ENCODE results near the gene EMP3.

The EMP3 gene

DNA sequence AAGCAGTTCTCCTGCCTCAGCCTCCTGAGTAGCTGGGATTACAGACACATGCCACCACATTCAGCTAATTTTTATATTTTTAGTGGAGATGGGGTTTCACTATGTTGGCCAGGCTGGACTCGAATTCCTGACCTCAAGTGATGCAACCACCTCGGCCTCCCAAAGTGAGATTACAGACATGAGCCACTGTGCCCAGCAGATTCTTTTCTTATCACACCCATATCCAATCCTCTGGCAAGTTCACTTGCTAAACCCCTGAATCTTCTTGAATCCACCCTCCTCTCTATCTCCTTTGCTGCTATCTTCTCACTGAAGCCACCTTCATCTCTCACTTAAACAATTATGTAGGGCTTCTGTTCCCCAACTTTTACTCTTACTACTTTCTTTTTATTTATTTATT is 20.8 kb downstream of the EMP3 start:
- Mint-ChIP-seq H3K27me3 (no peaks in the 10 kb centered on the region), H3K4me3 (no peak overlapping the region), H3K27ac (no peak overlapping the region), H3K4me1 (ENCODE audit: low read depth) (peaks cover 13% of the 10 kb centered on the region), H3K9me3 (no peaks in the 10 kb centered on the region), H3K36me3 (ENCODE audit: low read depth) (peaks cover 6% of the 10 kb centered on the region)
- intact Hi-C loops (cut with micrococcal nuclease), result no loop called here

DNA sequence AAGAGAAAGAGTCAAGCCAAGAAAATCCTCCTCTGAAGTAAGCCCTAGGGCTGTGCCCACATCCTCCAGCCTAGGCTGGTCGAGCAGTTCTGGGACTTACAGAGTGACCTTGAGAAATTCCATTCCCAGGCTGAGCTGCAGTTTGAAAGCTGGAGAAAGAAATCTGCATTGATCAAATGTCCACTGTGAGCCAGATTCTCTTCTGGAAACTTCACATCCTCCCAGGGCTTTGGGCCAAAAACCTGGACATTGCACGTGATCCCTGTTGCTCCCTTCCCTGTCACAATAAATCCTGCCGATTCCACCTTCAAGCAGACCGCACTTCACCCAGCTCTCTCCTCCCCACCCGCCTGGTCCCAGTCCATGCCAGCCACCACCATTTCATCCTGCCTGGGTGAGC is 22.7 kb downstream of the EMP3 start:
- no peak overlapping the region for H3K4me3 Mint-ChIP-seq
- peaks cover 6% of the 10 kb centered on the region for H3K36me3 Mint-ChIP-seq (ENCODE audit: low read depth)
- no peaks in the 10 kb centered on the region for H3K27me3 Mint-ChIP-seq
- H3K4me1 Mint-ChIP-seq (ENCODE audit: low read depth), result peaks cover 14% of the 10 kb centered on the region
- no peaks in the 10 kb centered on the region for H3K9me3 Mint-ChIP-seq
- intact Hi-C loops (cut with micrococcal nuclease), result no loop called here
- no peak overlapping the region for H3K27ac Mint-ChIP-seq

DNA sequence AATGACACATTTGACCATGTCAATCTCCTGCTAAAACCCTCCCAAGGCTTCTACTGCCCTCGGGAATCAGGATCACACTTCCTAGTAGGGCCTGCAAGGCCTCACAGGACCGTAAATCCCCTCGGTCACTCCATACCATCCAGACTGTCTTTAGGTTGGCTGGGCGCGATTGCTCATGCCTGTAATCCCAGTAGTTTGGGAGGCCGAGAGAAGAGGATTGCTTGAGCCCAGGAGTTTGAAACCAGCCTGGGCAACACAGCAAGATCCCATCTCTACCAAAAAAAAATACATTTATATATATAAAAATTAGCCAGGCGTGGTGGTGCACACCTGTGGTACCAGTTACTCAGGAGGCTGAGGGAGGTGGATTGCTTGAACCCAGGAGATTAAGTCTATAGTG is 23.4 kb downstream of the EMP3 start:
- H3K27me3 Mint-ChIP-seq, result no peaks in the 10 kb centered on the region
- H3K27ac Mint-ChIP-seq, result no peak overlapping the region
- intact Hi-C loops (cut with micrococcal nuclease), result no loop called here
- H3K9me3 Mint-ChIP-seq, result no peaks in the 10 kb centered on the region
- no peak overlapping the region for H3K4me3 Mint-ChIP-seq
- peaks cover 6% of the 10 kb centered on the region for H3K36me3 Mint-ChIP-seq (ENCODE audit: low read depth)
- H3K4me1 Mint-ChIP-seq (ENCODE audit: low read depth), result peaks cover 8% of the 10 kb centered on the region

DNA sequence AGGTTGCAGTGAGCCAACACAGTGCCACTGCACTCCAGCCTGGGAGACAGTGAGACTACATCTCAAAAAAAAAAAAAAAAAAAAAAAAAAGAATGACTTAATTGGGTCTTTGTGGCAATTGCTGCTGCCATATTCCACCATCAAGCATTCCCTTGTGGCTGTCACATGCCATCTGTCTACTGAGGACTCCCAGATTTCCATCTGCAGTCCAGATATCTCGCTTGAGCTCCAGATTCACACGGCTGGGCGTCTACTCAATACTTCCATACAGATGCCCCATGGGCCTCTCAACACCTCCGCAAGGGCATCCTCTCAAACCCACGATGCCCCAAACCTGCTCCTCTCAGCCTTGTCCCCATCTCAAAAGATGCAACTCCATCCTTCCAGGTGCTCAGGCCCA is 25.5 kb downstream of the EMP3 start:
- no peak overlapping the region for H3K4me3 Mint-ChIP-seq
- H3K36me3 Mint-ChIP-seq (ENCODE audit: low read depth), result peaks cover 6% of the 10 kb centered on the region
- H3K27me3 Mint-ChIP-seq, result no peaks in the 10 kb centered on the region
- no peak overlapping the region for H3K27ac Mint-ChIP-seq
- H3K4me1 Mint-ChIP-seq (ENCODE audit: low read depth), result peaks cover 8% of the 10 kb centered on the region
- intact Hi-C loops (cut with micrococcal nuclease), result loop anchor here (5.0 kb wide), 1 partner anchor 231 kb away; no protein-coding TSS in a partner anchor
- no peaks in the 10 kb centered on the region for H3K9me3 Mint-ChIP-seq

DNA sequence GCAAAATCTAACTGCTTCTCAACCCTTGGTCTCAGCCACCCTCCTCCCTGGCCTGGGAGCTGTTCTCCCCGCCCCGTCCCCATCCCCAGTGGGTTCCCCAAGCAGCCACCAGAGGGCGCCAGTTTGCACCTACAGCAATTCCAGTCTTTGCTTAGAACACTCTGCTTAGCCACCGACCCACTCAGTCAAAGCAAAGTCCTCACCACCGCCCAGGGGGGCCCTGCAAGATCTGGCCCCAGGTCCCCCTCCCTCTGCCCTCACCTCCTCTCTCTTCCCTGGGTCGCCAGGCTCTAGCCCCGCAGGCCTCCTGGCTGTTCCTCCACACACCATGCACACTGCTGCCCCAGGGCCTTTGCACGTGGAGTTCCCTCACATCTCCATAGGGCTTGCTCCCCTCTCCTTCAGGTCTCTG is 26.0 kb downstream of the EMP3 start:
- Mint-ChIP-seq H3K27ac (no peak overlapping the region), H3K36me3 (ENCODE audit: low read depth) (peaks cover 6% of the 10 kb centered on the region), H3K4me3 (no peak overlapping the region), H3K27me3 (no peaks in the 10 kb centered on the region), H3K9me3 (no peaks in the 10 kb centered on the region), H3K4me1 (ENCODE audit: low read depth) (peaks cover 8% of the 10 kb centered on the region)
- intact Hi-C loops (cut with micrococcal nuclease), result loop anchor here (5.0 kb wide), 1 partner anchor 231 kb away; no protein-coding TSS in a partner anchor

DNA sequence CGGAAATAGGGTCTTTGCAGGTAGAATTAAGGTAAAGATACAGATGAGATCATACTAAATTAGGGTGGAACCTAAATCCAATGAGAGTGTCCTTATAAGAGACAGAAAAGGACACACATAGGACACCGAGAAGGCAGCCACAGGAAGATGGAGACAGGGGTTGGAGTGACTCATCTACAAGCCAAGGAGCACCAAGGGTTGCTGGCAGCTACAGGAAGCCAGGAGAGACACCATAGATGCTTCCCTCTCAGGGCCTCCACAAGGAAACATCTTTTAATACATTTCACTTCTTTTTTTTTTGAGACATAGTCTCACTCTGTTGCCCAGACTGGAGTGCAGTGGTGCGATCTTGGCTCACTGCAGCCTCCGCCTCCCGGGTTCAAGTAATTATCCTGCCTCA is 28.3 kb downstream of the EMP3 start:
- Mint-ChIP-seq H3K4me3 (no peak overlapping the region), H3K27me3 (no peaks in the 10 kb centered on the region), H3K9me3 (no peaks in the 10 kb centered on the region), H3K4me1 (ENCODE audit: low read depth) (peaks cover 8% of the 10 kb centered on the region), H3K36me3 (ENCODE audit: low read depth) (peaks cover 6% of the 10 kb centered on the region), H3K27ac (no peak overlapping the region)
- intact Hi-C loops (cut with micrococcal nuclease), result loop anchor here (5.0 kb wide), 1 partner anchor 229 kb away; no protein-coding TSS in a partner anchor

DNA sequence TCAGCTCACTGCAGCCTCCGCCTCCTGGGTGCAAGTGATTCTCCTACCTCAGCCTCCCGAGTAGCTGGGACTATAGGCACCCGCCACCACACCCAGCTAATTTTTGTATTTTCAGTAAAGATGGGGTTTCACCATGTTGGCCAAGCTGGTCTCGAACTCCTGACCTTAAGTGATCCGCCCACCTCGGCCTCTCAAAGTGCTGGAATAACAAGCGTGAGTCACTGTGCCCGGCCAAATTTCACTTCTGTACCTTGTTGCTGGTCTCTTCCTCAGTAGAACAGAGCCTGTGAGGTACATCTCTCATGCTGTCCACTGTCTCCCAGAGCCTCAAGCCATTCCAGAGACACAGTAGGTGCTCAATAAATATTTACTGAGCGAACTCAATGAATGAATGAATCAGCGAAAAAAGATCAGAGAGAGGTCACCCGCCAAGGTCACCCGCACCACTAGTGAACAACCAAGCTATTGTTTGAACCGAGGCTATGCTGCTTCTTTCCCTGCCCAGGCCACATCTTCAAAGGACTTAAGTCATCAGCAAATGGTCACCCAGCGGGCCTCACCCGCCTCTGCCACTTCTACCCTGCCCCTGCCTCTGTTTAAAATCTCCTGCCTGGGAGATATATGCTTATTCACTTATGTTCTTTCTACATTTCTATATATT is 29.1 kb downstream of the EMP3 start:
- peaks cover 12% of the 10 kb centered on the region for H3K36me3 Mint-ChIP-seq (ENCODE audit: low read depth)

DNA sequence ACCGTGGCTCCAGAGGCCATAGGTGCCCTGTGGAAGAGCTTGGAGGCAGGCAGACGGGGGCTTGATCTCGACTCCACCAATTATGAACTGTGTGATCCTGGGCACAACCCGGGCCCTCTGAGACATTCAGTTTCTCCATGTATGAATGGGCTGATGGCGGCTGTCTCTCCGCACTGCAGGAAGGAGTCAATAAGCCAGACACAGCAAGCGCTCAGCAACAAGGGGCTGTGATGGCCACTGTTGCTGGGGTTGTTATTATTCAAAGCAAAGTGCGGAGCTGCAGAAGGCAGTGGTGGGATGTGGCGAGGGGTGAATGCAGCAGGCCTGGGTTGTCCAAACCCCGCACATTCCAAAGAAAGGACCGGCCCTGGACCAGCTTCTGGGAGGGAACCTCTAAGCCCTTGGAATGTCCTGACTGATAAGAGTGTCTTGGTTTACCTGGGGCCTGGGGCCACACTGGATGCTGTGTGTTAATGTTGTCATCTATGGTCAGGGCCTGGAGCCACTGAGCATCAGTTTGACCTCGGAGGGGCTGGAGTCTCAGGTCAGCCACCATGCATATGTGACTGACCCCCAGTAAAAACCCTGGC is 30.1 kb downstream of the EMP3 start:
- H3K9me3 Mint-ChIP-seq, result no peaks in the 10 kb centered on the region
- H3K4me1 Mint-ChIP-seq (ENCODE audit: low read depth), result peaks cover 8% of the 10 kb centered on the region
- H3K36me3 Mint-ChIP-seq (ENCODE audit: low read depth), result peaks cover 17% of the 10 kb centered on the region
- intact Hi-C loops (cut with micrococcal nuclease), result no loop called here
- H3K4me3 Mint-ChIP-seq, result no peak overlapping the region
- no peak overlapping the region for H3K27ac Mint-ChIP-seq
- H3K27me3 Mint-ChIP-seq, result no peaks in the 10 kb centered on the region

More for the DNA sequence above, 29.1 kb downstream of the EMP3 start:
- H3K27ac Mint-ChIP-seq, result no peak overlapping the region
- no peak overlapping the region for H3K4me3 Mint-ChIP-seq
- H3K4me1 Mint-ChIP-seq (ENCODE audit: low read depth), result peaks cover 8% of the 10 kb centered on the region
- H3K27me3 Mint-ChIP-seq, result no peaks in the 10 kb centered on the region
- no peaks in the 10 kb centered on the region for H3K9me3 Mint-ChIP-seq
- intact Hi-C loops (cut with micrococcal nuclease), result loop anchor here (5.0 kb wide), 1 partner anchor 228 kb away; no protein-coding TSS in a partner anchor

DNA sequence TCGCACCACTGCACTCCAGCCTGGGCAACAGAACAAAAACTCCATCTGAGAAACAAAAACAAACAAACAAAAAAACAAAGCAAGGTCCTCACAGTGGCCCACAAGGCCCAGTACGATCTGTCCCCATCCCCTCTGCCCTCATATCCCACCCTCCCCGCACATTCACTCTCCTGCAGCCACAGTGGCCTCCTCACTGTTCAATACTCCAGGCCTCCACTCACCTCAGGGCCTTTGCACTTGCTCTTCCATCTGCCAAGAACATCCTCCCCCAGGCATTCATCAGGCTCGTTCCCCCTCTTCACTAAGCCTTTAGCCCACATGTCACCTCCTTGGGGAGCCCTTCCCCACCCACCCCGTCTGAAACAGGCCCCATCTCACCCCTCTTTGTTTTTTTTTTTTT is 33.8 kb downstream of the EMP3 start:
- Mint-ChIP-seq H3K36me3 (ENCODE audit: low read depth) (peaks cover 17% of the 10 kb centered on the region), H3K9me3 (no peaks in the 10 kb centered on the region), H3K27me3 (no peaks in the 10 kb centered on the region), H3K4me1 (ENCODE audit: low read depth) (peaks cover 6% of the 10 kb centered on the region), H3K27ac (no peak overlapping the region), H3K4me3 (no peak overlapping the region)
- intact Hi-C loops (cut with micrococcal nuclease), result no loop called here

DNA sequence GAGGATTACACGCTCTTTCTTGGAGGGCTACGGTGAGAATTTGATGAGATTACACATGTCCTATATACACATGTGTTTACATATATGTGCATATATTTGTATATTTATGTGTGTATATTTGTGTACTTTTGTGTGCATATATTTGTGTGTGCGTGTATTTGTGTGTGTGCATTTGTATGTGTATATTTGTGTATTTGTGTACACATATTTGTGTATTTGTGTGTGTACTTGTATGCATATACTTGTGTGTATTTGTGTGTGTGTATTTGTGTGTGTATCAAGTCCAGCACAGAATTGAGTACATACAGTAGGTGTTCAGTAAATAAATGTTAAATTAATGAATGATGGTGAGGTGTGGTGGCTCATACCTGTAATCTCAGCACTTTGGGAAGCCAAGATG is 36.6 kb downstream of the EMP3 start:
- Mint-ChIP-seq H3K27me3 (no peaks in the 10 kb centered on the region), H3K4me3 (no peak overlapping the region), H3K27ac (no peak overlapping the region), H3K9me3 (no peaks in the 10 kb centered on the region), H3K4me1 (ENCODE audit: low read depth) (peaks cover 18% of the 10 kb centered on the region), H3K36me3 (ENCODE audit: low read depth) (peaks cover 17% of the 10 kb centered on the region)
- intact Hi-C loops (cut with micrococcal nuclease), result no loop called here

DNA sequence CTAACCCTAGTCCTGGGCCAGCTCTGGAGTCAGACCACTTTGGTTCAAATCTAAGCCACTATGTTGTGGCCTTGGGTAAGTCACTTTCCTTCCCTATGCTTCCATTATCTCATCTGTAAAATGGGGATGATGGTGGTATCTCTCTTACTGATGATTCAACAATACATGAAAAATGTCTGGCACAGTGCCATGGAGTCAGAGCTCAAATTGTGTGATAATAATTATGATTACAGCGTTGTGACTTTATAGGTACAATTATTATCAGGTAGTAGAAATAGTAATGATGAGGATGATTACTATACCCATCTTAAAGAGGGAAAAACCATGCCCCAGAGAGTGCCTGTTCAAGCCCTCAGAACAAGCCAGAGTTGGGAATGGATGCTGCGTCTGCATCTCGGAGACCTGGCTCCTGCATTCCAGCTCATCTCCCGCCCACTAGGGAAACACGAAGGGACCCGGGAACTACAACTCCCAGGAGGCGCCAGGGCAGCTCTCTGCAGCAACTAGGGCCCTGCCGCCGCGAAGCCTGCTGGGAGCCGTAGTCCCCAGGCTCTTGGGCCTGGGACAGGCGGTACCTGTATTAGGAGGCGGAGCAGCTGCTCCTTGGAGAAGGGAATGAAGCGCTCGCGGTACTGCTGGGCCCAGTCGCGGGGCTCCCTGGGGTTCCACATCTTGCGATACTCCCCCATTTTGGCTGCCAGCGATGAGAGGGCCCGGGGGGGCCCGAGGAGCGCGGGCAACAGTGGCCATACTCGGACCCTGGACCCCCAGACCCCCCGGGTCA is 37.6 kb downstream of the EMP3 start:
- Mint-ChIP-seq H3K27me3 (no peaks in the 10 kb centered on the region), H3K27ac (peak overlapping the region; percentile 95), H3K36me3 (ENCODE audit: low read depth) (peaks cover 17% of the 10 kb centered on the region), H3K4me1 (ENCODE audit: low read depth) (peaks cover 18% of the 10 kb centered on the region), H3K9me3 (no peaks in the 10 kb centered on the region), H3K4me3 (peak overlapping the region; percentile 78)
- intact Hi-C loops (cut with micrococcal nuclease), result no loop called here

DNA sequence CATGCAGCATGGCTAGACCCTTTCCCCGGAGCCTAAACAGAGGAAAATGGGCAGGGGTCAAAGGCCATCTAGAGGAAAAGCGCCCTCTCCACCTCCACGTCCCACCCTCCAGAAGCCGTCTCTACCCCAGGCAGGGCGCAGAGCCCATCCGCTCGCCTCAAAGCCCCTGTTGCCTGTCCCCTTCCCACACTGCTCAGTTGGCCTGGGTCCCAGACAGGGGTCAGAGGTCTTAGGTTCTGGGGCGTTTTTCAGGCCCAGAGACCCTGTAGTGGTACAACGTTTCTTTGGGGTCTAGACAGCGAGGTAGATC is 38.1 kb downstream of the EMP3 start:
- peak overlapping the region; percentile 78 for H3K4me3 Mint-ChIP-seq
- peaks cover 14% of the 10 kb centered on the region for H3K36me3 Mint-ChIP-seq (ENCODE audit: low read depth)
- H3K9me3 Mint-ChIP-seq, result no peaks in the 10 kb centered on the region
- no peaks in the 10 kb centered on the region for H3K27me3 Mint-ChIP-seq
- intact Hi-C loops (cut with micrococcal nuclease), result no loop called here
- peaks cover 18% of the 10 kb centered on the region for H3K4me1 Mint-ChIP-seq (ENCODE audit: low read depth)
- H3K27ac Mint-ChIP-seq, result peak overlapping the region; percentile 95

DNA sequence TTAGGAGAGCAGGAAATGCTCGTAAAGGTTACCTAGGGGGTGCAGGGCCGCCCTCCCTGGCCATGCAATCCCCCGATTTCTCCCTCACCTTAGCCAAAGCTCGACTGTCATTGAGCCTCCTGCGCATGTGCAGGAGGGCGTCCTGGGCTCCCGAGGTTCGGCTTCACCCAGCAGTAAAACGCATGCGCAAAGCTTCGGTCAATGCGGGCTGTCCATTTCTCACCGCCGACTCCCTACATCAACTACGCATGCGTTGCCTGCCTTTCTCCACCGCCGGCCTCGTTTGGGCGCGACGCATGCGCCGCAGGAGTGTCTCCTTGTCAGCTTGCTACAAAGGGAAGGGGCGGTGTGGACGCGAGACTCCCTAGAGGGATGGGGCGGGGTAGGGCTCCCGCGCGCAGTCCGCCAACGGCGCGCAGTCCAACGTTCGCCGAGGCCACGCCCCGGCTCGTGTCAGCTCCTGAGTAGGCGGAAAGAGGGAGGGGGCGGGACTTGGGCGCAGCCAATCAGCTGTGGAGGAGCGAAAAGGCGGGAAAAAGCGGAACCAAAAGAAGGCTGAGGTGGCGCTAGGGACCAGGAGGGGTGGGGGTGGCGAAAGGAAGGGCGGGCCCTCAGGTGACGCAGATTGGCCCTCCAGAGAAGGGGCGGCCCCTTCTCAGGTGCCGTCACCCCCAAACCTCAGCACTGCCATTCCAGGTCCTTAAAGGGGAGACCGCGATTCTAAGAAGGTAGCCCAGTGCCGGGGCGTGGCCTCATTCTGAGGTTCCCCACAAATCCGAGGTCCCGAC is 38.7 kb downstream of the EMP3 start, which contains the start of the genes SYNGR4 and TMEM143:
TSS of gene SYNGR4 (plus strand) at position 558 of the 788 bp plus-strand sequence. CDS start 1,476 bp downstream, outside the sequence.
TSS of gene TMEM143 (minus strand) at position 131 of the 788 bp plus-strand sequence. CDS start at position 111, 20 bp downstream.
- peaks cover 18% of the 10 kb centered on the region for H3K4me1 Mint-ChIP-seq (ENCODE audit: low read depth)
- H3K4me3 Mint-ChIP-seq, result peak within 1 kb of the TSS; percentile 78
- peaks cover 8% of the 10 kb centered on the region for H3K36me3 Mint-ChIP-seq (ENCODE audit: low read depth)
- no peaks in the 10 kb centered on the region for H3K27me3 Mint-ChIP-seq
- peak within 1 kb of the TSS; percentile 95 for H3K27ac Mint-ChIP-seq
- intact Hi-C loops (cut with micrococcal nuclease), result loop anchor here (1.0 to 2.0 kb wide), 2 partner anchors 27 to 51 kb away; partner anchors contain the start of gene KDELR1
- no peaks in the 10 kb centered on the region for H3K9me3 Mint-ChIP-seq
